Activated naive CD8-positive, alpha-beta T cell (primary cell): Measurements from ENCODE around the gene USP8.
"Not testable (repeated sequence)": the region's sequence is repeated elsewhere in the genome, so short reads cannot be mapped to it uniquely, and the experiment has no call there.

Source experiments
- H3K27ac Mint-ChIP-seq: one replicate; pipeline ENCODE4 v1.8.0; 2021; ENCODE audit warnings: mixed read lengths
- H3K27me3 Mint-ChIP-seq: one replicate; pipeline ENCODE4 v1.8.0; 2021; ENCODE audit warnings: mixed read lengths
- H3K36me3 Mint-ChIP-seq: one replicate; pipeline ENCODE4 v1.8.0; 2021; ENCODE audit warnings: mixed read lengths
- H3K4me1 Mint-ChIP-seq: one replicate; pipeline ENCODE4 v1.8.0; 2021; ENCODE audit warnings: low read depth, mixed read lengths
- H3K4me3 Mint-ChIP-seq: one replicate; pipeline ENCODE4 v1.8.0; 2021; ENCODE audit warnings: mild to moderate bottlenecking, mixed read lengths
- H3K9me3 Mint-ChIP-seq: one replicate; pipeline ENCODE4 v1.8.0; 2021; ENCODE audit warnings: low read depth, mixed read lengths

Gene USP8

DNA sequence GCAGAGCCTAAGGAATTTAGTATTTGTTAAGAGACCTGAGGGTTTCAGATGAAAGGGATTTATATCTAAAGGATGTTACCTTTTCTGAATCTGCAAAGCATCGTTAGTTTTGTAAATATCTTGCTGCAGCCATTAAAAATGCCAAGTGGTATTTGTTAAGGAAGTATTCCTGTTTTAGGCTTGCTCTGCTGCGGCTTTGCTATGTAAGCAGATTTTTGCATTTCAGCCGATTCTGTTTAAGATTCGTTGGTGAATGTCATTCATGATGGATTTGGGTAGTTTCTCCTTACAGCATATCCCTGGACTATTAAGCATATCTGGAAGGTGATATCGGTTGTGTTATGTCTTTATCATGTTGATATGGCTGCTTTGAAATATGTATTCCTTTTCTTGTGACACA lies 1.0 kb downstream of the USP8 start:
- H3K36me3 Mint-ChIP-seq = peaks cover 2% of the 10 kb centered on the region
- no peaks in the 10 kb centered on the region for H3K27me3 Mint-ChIP-seq
- peaks cover 36% of the 10 kb centered on the region for H3K4me1 Mint-ChIP-seq
- H3K9me3 Mint-ChIP-seq = no peaks in the 10 kb centered on the region
- peak overlapping the region; percentile 98 for H3K4me3 Mint-ChIP-seq
- peak overlapping the region; percentile 94 for H3K27ac Mint-ChIP-seq

DNA sequence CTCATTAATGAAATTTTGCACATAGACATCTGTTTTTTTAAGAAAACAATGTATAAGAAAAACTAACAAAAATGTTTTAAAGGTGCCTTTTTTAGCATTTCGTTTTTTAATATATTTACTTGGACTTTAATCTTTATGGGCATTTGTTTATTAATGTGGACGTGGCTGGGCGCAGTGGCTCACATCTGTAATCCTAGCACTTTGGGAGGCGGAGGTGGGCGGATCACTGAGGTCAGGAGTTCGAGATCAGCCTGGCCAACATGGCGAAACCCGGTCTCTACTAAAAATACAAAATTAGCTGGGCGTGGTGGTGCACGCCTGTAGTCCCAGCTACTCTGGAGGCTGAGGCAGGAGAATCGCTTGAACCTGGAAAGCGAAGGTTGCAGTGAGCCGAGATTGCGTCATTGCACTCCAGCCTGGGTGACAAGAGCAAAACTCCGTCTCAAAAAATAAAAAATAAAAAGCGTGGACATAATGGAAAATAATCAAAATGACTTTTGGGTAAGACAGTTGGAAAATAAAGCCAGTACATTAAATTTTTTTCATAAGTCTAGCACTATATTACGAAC lies 1.6 kb downstream of the USP8 start:
- H3K27me3 Mint-ChIP-seq, H3K27ac Mint-ChIP-seq, H3K9me3 Mint-ChIP-seq, H3K36me3 Mint-ChIP-seq: not testable (repeated sequence)
- Mint-ChIP-seq H3K4me1 (peaks cover 40% of the 10 kb centered on the region), H3K4me3 (peak overlapping the region; percentile 98)

DNA sequence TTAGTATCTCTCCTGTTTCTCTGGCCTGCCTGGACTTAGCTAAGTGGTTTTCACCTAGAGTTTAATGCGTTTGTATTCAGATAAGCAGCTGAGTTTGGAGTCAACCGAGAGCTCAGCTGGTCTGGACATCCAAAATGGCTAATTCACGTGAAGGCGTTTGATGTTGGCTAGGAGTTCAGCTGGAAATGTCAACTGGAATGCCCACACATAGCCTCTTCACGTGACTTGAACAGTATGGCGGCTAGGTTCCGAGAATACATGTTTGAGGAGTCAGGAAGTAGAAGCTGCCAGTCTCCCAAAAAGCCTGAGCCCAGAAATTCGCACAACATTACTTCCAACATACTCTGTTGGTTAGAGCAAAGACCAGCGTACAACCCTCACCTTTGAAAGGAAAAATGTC lies 2.2 kb downstream of the USP8 start:
- peak overlapping the region; percentile 98 for H3K4me3 Mint-ChIP-seq
- H3K9me3 Mint-ChIP-seq = no peaks in the 10 kb centered on the region
- peaks cover 46% of the 10 kb centered on the region for H3K4me1 Mint-ChIP-seq
- H3K27me3 Mint-ChIP-seq = no peaks in the 10 kb centered on the region
- H3K36me3 Mint-ChIP-seq = peaks cover 2% of the 10 kb centered on the region
- H3K27ac Mint-ChIP-seq = no peak overlapping the region

DNA sequence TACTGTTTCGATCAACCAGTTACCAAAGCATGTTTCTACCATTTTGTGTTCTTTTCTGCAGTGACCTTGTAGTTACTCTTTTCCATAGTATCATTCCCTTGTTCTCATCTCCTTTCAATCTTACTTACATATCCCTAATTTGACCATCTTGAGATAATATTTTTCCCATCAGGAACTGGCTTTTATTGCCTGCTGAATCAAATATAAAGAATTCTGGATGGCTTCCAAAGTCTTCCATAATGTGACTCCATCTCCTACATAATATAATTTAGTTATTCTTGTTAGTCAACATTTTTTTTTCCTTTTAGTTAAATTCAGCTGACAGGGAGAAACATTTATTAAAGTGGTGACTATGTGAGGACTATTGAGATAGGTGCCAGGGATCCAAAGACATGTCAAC lies 7.0 kb downstream of the USP8 start:
- Mint-ChIP-seq H3K27ac (no peak overlapping the region), H3K27me3 (no peaks in the 10 kb centered on the region), H3K4me1 (peaks cover 67% of the 10 kb centered on the region)

DNA sequence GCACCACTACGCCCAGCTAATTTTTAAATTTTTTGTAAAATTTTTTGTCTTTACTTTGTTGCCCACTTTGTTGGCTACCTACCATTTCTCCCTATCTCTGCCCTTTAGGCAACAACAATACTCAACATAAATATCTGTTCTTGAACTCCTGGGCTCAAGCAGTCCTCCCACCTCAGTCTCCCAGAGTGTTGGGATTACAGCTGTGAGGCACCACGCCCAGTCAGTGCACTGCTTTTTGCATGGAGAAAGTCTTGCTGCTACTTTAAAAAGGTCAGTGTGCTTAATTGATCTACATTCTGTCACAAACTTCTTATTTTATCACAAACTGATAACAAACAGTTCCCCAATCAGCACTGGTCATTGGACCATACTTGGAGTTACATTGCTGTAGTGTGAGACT lies 8.0 kb downstream of the USP8 start:
- H3K27me3 Mint-ChIP-seq = no peaks in the 10 kb centered on the region
- H3K27ac Mint-ChIP-seq = no peak overlapping the region
- no peaks in the 10 kb centered on the region for H3K9me3 Mint-ChIP-seq
- H3K4me3 Mint-ChIP-seq = peak overlapping the region; percentile 59
- H3K4me1 Mint-ChIP-seq = peaks cover 63% of the 10 kb centered on the region
- H3K36me3 Mint-ChIP-seq = peaks cover 3% of the 10 kb centered on the region

More for the DNA sequence above, 7.0 kb downstream of the USP8 start:
- Mint-ChIP-seq H3K36me3 (peaks cover 5% of the 10 kb centered on the region), H3K4me3 (no peak overlapping the region), H3K9me3 (no peaks in the 10 kb centered on the region)

DNA sequence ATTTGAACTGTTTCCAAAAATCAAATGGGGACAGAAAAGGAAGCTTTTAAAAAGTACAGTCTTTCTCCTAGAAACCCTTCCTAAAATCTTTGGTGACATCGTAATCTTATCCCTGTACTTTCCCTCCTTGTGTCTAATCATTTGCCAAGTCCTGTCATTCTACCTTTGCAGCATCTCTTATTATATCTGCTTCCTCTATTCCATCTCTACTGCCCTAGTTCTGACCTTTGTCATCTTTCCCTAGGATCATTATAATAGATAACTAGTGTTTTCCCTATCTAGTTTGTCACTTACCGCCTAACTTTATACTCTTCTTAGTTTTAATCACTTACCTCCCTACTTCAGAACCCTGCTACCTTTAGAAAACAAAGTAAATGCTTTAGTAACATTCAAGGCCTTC lies 11.6 kb downstream of the USP8 start:
- Mint-ChIP-seq H3K27ac (peak overlapping the region; percentile 42), H3K36me3 (peaks cover 7% of the 10 kb centered on the region), H3K9me3 (no peaks in the 10 kb centered on the region), H3K4me1 (peaks cover 52% of the 10 kb centered on the region), H3K27me3 (no peaks in the 10 kb centered on the region), H3K4me3 (no peak overlapping the region)

DNA sequence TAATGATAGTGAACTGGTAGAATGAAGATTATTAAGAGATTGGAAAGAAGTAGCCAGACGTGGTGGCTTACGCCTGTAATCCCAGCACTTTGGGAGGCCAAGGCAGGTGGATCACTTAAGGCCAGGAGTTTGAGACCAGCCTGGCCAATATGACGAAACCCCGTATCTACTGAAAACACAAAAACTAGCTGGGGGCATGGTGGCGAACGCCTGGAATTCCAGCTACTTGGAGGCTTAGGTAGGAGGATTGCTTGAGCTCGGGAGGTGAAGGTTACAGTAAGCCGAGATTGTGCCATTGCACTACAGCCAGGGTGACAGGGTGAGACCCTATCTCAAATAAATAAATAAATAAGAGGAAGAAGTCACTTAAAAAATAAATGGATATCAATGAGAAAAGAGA lies 14.0 kb downstream of the USP8 start:
- Mint-ChIP-seq H3K27ac (no peak overlapping the region), H3K4me3 (no peak overlapping the region), H3K9me3 (no peaks in the 10 kb centered on the region), H3K27me3 (no peaks in the 10 kb centered on the region), H3K4me1 (peaks cover 33% of the 10 kb centered on the region), H3K36me3 (peaks cover 4% of the 10 kb centered on the region)

DNA sequence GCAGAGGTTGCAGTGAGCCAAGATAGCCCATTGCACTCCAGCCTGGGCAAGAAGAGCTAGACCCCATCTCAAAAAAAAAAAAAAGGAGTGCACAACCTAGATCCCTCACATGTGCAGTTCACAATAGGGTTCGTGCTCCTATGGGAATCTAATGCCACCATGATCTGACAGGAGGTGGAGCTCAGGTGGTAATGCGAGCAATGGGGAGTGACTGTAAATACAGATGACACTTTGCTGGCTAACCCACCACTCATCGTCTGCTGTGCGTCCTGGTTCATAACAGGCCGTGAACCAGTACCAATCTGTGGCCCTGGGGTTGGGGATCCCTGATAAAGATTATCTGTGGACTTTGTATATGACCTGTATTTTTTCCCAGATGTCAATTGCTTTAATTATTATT lies 16.7 kb downstream of the USP8 start:
- H3K36me3 Mint-ChIP-seq = peaks cover 6% of the 10 kb centered on the region
- H3K4me3 Mint-ChIP-seq = no peak overlapping the region
- no peak overlapping the region for H3K27ac Mint-ChIP-seq
- no peaks in the 10 kb centered on the region for H3K9me3 Mint-ChIP-seq
- H3K4me1 Mint-ChIP-seq = peaks cover 17% of the 10 kb centered on the region
- H3K27me3 Mint-ChIP-seq = no peaks in the 10 kb centered on the region

DNA sequence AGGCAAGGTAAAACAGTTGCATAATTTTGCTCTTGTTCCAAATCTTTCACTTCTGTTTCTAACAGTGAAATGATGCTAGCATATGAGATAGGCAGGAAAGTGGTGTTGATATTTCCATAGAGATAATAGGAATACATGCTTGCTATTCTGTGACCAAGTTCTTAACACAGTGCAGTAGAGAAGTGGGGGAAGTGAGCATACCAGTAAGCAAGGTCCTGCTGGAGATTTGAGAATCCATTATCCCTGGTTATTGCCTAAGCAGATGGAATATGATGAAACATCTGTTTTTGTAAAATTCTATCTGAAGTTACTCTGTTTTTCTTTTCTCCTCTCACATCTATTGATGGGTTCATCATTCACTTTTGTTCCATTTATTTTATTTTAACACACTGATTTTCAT lies 28.7 kb downstream of the USP8 start:
- peaks cover 15% of the 10 kb centered on the region for H3K4me1 Mint-ChIP-seq
- no peaks in the 10 kb centered on the region for H3K9me3 Mint-ChIP-seq
- H3K4me3 Mint-ChIP-seq = no peak overlapping the region
- H3K27me3 Mint-ChIP-seq = no peaks in the 10 kb centered on the region
- peaks cover 9% of the 10 kb centered on the region for H3K36me3 Mint-ChIP-seq
- peak overlapping the region; percentile 5 for H3K27ac Mint-ChIP-seq

DNA sequence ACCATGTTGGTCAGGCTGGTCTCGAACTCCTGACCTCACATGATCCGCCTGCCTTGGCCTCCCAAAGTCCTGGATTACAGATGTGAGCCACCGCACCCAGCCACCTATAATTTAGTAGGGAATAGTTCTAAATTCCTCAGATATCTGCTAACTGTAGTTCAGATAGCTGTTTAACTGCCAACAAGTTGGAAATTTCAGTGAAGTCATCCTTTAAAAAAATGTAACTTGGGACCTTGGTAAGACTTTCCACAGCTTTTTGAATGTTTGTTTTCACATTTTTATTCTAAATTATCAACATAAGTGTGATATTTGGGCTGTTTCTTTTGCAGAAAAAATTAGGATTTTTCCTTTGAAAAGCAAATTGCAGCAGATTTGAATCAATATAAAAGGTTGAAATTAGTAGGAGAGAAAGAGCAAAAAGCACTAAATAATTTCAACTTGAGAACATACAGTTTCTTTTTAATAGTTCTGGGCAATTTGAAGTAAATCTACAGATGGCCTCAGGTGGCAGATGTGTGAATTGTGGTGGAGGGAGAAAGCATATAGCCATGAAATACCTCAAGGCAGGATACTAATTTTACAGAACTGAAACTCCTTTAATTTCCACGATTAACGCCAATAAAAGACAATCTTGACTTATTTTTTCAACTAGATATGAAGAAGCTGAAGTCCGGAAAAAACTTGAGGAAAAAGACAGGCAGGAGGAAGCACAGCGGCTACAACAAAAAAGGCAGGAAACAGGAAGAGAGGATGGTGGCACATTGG lies 34.3 kb downstream of the USP8 start:
- Mint-ChIP-seq H3K4me3 (no peak overlapping the region), H3K4me1 (peaks cover 2% of the 10 kb centered on the region), H3K36me3 (peaks cover 4% of the 10 kb centered on the region), H3K9me3 (no peaks in the 10 kb centered on the region), H3K27me3 (no peaks in the 10 kb centered on the region), H3K27ac (no peak overlapping the region)

DNA sequence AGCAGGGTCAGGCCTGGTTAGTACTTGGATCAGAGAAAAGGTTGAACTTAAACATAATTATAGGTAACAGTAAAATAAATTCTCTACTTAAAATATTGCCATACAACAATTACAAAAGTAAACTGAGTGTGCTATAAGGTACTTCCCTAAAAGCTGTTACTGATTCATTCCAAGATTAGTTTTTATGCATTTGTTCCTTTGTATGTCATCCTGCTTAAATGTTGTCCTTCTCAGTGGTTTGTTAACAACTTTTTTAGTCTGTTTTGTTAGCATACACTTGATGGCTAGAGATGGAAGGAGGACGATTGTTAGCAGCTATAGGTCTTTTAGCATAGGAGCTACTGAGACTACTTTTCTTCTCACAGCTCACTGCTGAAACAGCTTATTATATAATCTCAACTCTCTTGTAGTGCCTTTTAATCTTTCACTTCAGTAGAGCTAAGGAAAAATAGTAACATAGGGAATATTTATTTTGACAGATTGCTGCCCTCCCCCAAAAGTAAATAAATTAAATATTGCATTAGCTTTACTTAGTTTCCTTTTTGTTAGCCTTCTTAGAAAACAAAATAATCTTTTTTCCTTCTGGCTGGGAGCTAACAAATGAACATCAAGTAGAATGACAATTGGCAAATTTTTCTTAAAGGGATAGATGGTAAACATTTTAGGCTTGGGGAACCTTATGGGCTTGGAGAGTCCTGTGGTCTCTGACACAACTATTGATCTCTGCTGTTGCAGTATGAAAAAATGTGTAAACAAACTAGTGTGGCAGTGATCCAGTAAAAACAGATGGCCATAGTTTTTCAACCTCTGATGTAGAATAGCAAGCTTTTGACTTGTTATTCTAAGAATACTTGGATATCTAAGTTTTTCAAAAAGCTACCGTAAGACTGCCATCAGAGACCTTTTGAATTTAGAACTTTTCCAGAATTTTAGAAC lies 39.5 kb downstream of the USP8 start:
- H3K4me3 Mint-ChIP-seq = no peak overlapping the region
- H3K27me3 Mint-ChIP-seq = no peaks in the 10 kb centered on the region
- no peak overlapping the region for H3K27ac Mint-ChIP-seq
- no peaks in the 10 kb centered on the region for H3K9me3 Mint-ChIP-seq
- peaks cover 1% of the 10 kb centered on the region for H3K4me1 Mint-ChIP-seq
- peaks cover 4% of the 10 kb centered on the region for H3K36me3 Mint-ChIP-seq

DNA sequence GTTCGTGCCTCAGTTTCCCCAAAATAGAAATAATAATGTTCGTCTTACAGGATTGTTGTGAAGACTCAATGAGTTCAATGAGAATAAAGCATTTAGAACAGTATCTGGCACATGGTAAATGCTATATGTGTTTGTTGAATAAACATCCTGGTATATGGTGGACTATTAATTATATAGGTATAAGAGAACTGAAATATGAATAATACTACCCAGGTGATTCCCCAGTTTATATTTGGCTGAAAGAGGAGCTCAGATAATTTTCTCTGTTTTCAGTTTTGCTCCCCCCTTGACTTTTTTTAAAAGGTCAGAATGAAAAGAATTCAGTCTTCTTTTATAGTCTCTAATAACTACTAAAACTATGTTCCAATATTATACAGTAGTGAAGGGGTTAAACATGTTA lies 46.9 kb downstream of the USP8 start:
- Mint-ChIP-seq H3K27ac (no peak overlapping the region), H3K9me3 (no peaks in the 10 kb centered on the region), H3K4me1 (no peaks in the 10 kb centered on the region), H3K4me3 (no peak overlapping the region), H3K36me3 (peaks cover 7% of the 10 kb centered on the region), H3K27me3 (no peaks in the 10 kb centered on the region)

DNA sequence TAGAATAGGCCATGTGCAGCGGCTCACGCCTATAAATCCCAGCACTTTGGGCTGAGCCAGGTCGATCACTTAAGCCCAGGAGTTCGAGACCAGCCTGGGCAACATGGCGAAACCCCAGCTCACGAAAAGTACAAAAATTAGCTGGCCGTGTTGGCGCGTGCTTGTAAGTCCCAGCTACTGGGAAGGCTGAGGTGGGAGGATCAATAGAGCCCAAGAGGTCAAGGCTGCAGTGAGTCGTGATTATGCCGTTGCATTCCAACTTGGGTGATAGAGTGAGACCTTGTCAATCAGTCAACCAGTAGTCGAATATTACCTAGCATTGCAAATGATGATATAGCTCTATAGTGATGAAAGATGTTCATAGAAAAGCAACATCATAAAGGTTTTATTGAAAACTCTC lies 51.9 kb downstream of the USP8 start:
- H3K4me3 Mint-ChIP-seq = no peak overlapping the region
- H3K9me3 Mint-ChIP-seq = no peaks in the 10 kb centered on the region
- H3K27me3 Mint-ChIP-seq = no peaks in the 10 kb centered on the region
- H3K27ac Mint-ChIP-seq = no peak overlapping the region
- peaks cover 13% of the 10 kb centered on the region for H3K36me3 Mint-ChIP-seq
- H3K4me1 Mint-ChIP-seq = peaks cover 3% of the 10 kb centered on the region

DNA sequence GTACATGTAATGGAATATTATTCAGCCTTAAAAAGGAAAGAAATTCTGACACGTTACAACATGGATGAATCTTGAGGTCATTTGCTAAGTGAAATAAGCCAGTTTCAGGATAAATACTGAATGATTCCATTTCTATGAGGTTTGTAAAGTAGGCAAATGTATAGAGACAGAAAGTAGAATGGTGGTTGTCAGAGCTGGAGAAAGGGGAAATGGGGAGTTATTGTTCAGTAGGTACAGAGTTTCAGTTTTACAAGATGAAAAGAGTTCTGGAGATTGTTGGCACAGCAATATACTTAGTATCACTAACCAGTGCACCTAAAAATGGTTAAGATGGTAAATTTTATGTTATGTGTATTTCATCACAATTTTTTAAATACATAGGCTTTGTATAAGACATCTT lies 60.6 kb downstream of the USP8 start:
- Mint-ChIP-seq H3K27ac (peak overlapping the region; percentile 51), H3K36me3 (peaks cover 20% of the 10 kb centered on the region), H3K4me3 (no peak overlapping the region), H3K9me3 (no peaks in the 10 kb centered on the region), H3K4me1 (peaks cover 12% of the 10 kb centered on the region), H3K27me3 (no peaks in the 10 kb centered on the region)

DNA sequence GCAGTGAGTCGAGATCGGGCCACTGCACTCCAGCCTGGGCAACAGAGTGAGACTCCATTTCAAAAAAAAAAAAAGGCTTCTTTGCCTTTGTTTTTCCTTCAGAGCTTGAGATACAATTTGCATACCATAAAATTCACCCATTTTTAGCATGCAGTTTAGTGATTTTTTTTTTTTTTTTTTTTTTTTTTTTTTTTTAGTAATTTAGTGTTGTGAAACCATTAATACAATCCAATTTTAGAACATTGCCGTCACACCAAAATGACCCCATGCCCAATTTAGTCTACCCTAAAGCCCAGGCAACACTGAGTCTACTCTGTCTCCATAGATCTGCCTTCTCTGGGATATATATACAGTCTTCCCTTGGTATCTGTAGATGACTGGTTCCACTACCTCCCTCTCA lies 61.2 kb downstream of the USP8 start:
- peaks cover 12% of the 10 kb centered on the region for H3K4me1 Mint-ChIP-seq
- no peaks in the 10 kb centered on the region for H3K27me3 Mint-ChIP-seq
- H3K4me3 Mint-ChIP-seq = no peak overlapping the region
- peaks cover 22% of the 10 kb centered on the region for H3K36me3 Mint-ChIP-seq
- H3K27ac Mint-ChIP-seq = no peak overlapping the region
- H3K9me3 Mint-ChIP-seq = no peaks in the 10 kb centered on the region
